H1 (cell line): ENCODE results near the gene ADRA2C. TPM values are rescaled to one million over a fixed set of nuclear protein-coding genes. Genes with fewer than 3 reads are reported as not detected.

Source experiments
- CEBPB ChIP-seq: IDR thresholded peaks from 2 replicates; pipeline ENCODE4 v1.6.1; 2012; ENCODE audit warnings: low read depth, low read length
- CTCF ChIP-seq, 3 experiments: IDR thresholded peaks; 1 replicate in 2 of 3; 2 replicates in 1 of 3; pipeline versions ENCODE4 v1.5.1 to v1.6.1; 2011; ENCODE audit warnings: low read length in 3 of 3, mild to moderate bottlenecking in 3 of 3, inconsistent platforms in 2 of 3, low read depth in 1 of 3, moderate library complexity in 1 of 3; ENCODE audit not compliant: insufficient read depth in 1 of 3; ENCODE audit errors: control extremely low read depth in 1 of 3
- RFX5 ChIP-seq: IDR thresholded peaks from 2 replicates; pipeline ENCODE4 v1.6.1; 2011; ENCODE audit warnings: low read depth, low read length, improper control_type of control experiment, borderline replicate concordance
- SIN3A ChIP-seq, 2 experiments: IDR thresholded peaks in 1 of 2; conservative IDR thresholded peaks in 1 of 2; 2 replicates each; pipeline ENCODE4 v1.6.1; 2011 to 2012; ENCODE audit warnings: low read length in 2 of 2, improper control_type of control experiment in 1 of 2, low read depth in 1 of 2, mild to moderate bottlenecking in 1 of 2
- SIX5 ChIP-seq: IDR thresholded peaks from 2 replicates; pipeline ENCODE4 v1.6.1; 2011; ENCODE audit warnings: mild to moderate bottlenecking, low read depth, low read length
- SP2 ChIP-seq: IDR thresholded peaks from 2 replicates; pipeline ENCODE4 v1.6.1; 2012; ENCODE audit warnings: mild to moderate bottlenecking, low read length, inconsistent platforms
- polyA plus RNA-seq, 7 experiments: library from polyadenylated mRNA; depleted of rRNA in 3 of 7; stranded (reverse) in 5 of 7; unstranded in 2 of 7; fragments of >200 nt in 5 of 7; fragments of 200-250 nt in 2 of 7; gene quantifications; 1 replicate in 5 of 7; 2 replicates in 1 of 7; 4 replicates in 1 of 7; pipeline versions ENCODE4 v1.2.1 to v1.2.3, GENCODE V29; 2011 to 2013; ENCODE audit warnings: missing spikeins in 2 of 7, mixed read lengths in 2 of 7
- total RNA-seq: library from RNA; stranded (reverse); fragmentation: NEBNext Ultra II Directional; extraction: Animal tissue kit (Norgen Biotek cat#: 25700); gene quantifications from 2 replicates; pipeline ENCODE4 v1.2.1, GENCODE V29; 2021

ADRA2C gene
- total and polyA plus RNA-seq, 2 of the 8 experiments (the other 6 are each of a cell fraction or from before 2014, with no cell fraction given) = 14.6 to 14.8 TPM

DNA sequence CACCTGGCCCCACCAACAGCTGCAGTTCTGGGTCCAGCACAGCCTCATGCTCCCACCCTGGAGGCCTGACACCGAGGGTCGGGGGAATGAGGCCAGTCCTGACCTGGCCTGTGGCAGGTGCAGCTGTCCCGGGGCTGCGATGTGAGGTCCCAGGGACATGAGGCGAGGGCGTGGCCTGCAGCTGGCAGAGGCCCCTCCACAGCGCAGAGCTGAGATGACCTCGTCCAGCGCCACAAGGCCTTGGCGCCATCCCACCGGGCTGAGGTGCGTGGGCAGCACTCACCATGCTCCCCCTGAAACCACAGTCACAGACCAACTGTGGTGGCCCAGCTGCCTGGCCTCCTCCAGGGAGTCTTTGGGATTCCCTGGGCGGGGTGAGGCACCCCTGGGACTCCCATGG lies 26.6 kb upstream of the ADRA2C start (continued):
- TF ChIP-seq CTCF (IDR thresholded peaks at IDR 0.05; ENCODE audit: control extremely low read depth in 1 of 3, insufficient read depth in 1 of 3, low read depth in 1 of 3, low read length in 3 of 3) (no peak), SIN3A (conservative IDR thresholded peaks at IDR 0.05 in 1 of 2, IDR thresholded peaks at IDR 0.05 in 1 of 2; ENCODE audit: low read depth in 1 of 2, low read length in 2 of 2) (no peak), RFX5 (no peak), SIX5 (no peak), SP2 (no peak), CEBPB (no peak)
- TF ChIP-seq, all 59 proteins: peak for 0
